Heart left ventricle (tissue), 16 donors: ENCODE results near the gene EEF2KMT. TPM values are rescaled to one million over a fixed set of nuclear protein-coding genes. Genes with fewer than 3 reads are reported as not detected.
"Not testable (repeated sequence)": the region's sequence is repeated elsewhere in the genome, so short reads cannot be mapped to it uniquely, and the experiment has no call there.

ENCODE experiments used
- ATAC-seq, 4 donors: fragments of 200-7000 bp; cut with Tn5 transposase; one replicate each; pipeline ENCODE4 v1.9.1; 2020 to 2022; ENCODE audit warnings: moderate library complexity in 4 of 4, mild to moderate bottlenecking in 3 of 4, moderate number of reproducible peaks in 1 of 4
- DNase-seq, 5 donors: peaks; one replicate each; pipeline ENCODE4 v3.0.0-alpha.2; 2020
- H3K27ac ChIP-seq, 12 donors: fragments of 200-600 bp; sonication (generic) in 4 of 12; one replicate each; pipeline versions ENCODE4 v1.5.0 to v1.8.0; 2016 to 2022; ENCODE audit warnings: mild to moderate bottlenecking in 2 of 12
- H3K27me3 ChIP-seq, 9 donors: fragments of 200-600 bp; sonication (generic) in 2 of 9; one replicate each; pipeline versions ENCODE4 v1.5.1 to v1.8.0; 2016 to 2022; ENCODE audit warnings: mild to moderate bottlenecking in 3 of 9
- H3K36me3 ChIP-seq, 9 donors: fragments of 200-600 bp; sonication (generic) in 2 of 9; one replicate each; pipeline versions ENCODE4 v1.5.0 to v1.8.0; 2018 to 2022; ENCODE audit warnings: mild to moderate bottlenecking in 2 of 9
- H3K4me1 ChIP-seq, 12 donors: fragments of 200-600 bp; sonication (generic) in 4 of 12; one replicate each; pipeline versions ENCODE4 v1.5.0 to v1.8.0; 2016 to 2022; ENCODE audit warnings: mild to moderate bottlenecking in 3 of 12
- H3K4me3 ChIP-seq, 12 donors: fragments of 200-600 bp; sonication (generic) in 4 of 12; one replicate each; pipeline versions ENCODE4 v1.5.0 to v1.8.0; 2017 to 2022; ENCODE audit warnings: mild to moderate bottlenecking in 9 of 12, moderate library complexity in 4 of 12
- H3K9me3 ChIP-seq, 12 donors: fragments of 200-600 bp; sonication (generic) in 4 of 12; one replicate each; pipeline versions ENCODE4 v1.5.0 to v1.8.0; 2016 to 2022; ENCODE audit warnings: mild to moderate bottlenecking in 1 of 12
- POLR2A ChIP-seq, 2 donors: fragments of 450-650 bp; IDR thresholded peaks; one replicate each; pipeline ENCODE4 v1.6.1; 2017; ENCODE audit warnings: antibody characterized with exemption in 2 of 2, mild to moderate bottlenecking in 2 of 2, moderate library complexity in 2 of 2
- WGBS, 4 donors: extraction: QIAGEN DNeasy Blood & Tissue Kit in 2 of 4; methylation state at CpG; one replicate each; pipeline versions ENCODE4 v1.1.5 to v1.1.7; 2013 to 2018; 5-methylcytosine and 5-hydroxymethylcytosine counted together
- intact Hi-C, 10 donors: fragments of 100-400 bp; cut with DNase I; formaldehyde crosslinking; loops; one replicate each; pipeline versions ENCODE4 v1.11.1 to v1.14.2; 2022
- polyA plus RNA-seq, 2 donors: library from polyadenylated mRNA; stranded (reverse); fragments of 200-250 nt; gene quantifications; one replicate each; pipeline ENCODE4 v1.2.3, GENCODE V29; 2013
- total RNA-seq, 9 donors: library from RNA; depleted of rRNA in 2 of 9; stranded (reverse); fragments of >200 nt in 2 of 9; fragmentation: NEBNext Ultra II Directional in 3 of 9; extraction: Animal tissue kit (Norgen Biotek cat#: 25700) in 3 of 9; gene quantifications; one replicate each; pipeline versions ENCODE4 v1.1.0 to v1.2.4, GENCODE V29; 2016 to 2023
- TF ChIP-seq, protein P1 (sequence below), 12 donors: fragments of 200-600 bp; sonication (generic) in 4 of 12; IDR thresholded peaks; one replicate each; pipeline versions ENCODE4 v1.5.0 to v1.8.0; 2018 to 2022; ENCODE audit warnings: antibody characterized with exemption in 12 of 12, mild to moderate bottlenecking in 5 of 12
- donor health status: ischemic (EF 13 %, LVEDD 7.1; RV severe dilation, severe dysfunction).
- donor health status: healthy with polysubstance abuse.
- donor health status: DM: no; HTN: yes; CAD: no.
- donor health status: DM: no; HTN: no; CAD: no.
- donor health status: ischemic (EF 25% LVEDD 6.9; RV normal size, moderate dysfunction).
- donor health status: ischemic (EF 25% LVEDD 5.7; RV mildly dilated, moderate dysfunction).
- donor health status: healthy.
- donor health status: DM: yes; HTN: yes; CAD: no.
- donor health status: ischemic (EF 35%, LVEDD 5.7; RV mildly dilated, moderate dysfunction).
- donor health status: nonischemic (EF 11% LVEDD 7.7; RV severe dilation, severe dysfunction).
- donor health status: DM: yes; HTN: yes; CAD: no.
- donor health status: PGD.
- donor health status: ischemic (EF 29% LVEDD 5.4; RV normal size, mild dysfunction).
- donor health status: nonischemic (EF 23%, LVEDD 6.1; RV moderate dilation, normal function).

Gene EEF2KMT
- total and polyA plus RNA-seq, 11 donors = 3.2 to 11.6 (median 7.2) TPM

GRCh38 chr16:5078626-5079025 lies 19.0 kb downstream of the EEF2KMT start:
- 86 to 97% (median 93%) methylated on average over 6 to 17 of the region's 17 CpGs for WGBS, 4 donors
- H3K9me3 ChIP-seq = no peaks in the 10 kb centered on the region
- no peaks in the 10 kb centered on the region for H3K27me3 ChIP-seq
- H3K27ac ChIP-seq = no peak overlapping the region
- no peak overlapping the region for H3K4me3 ChIP-seq
- H3K36me3 ChIP-seq = peaks cover 0 to 85% (median 68%) of the 10 kb centered on the region in 9 donors
- no peak for DNase-seq
- intact Hi-C loops = no loop called here
- H3K4me1 ChIP-seq = peaks cover 0 to 6% (median 0%) of the 10 kb centered on the region in 12 donors
- no peak for ATAC-seq
- TF ChIP-seq POLR2A (IDR thresholded peaks at IDR 0.05) = no peak
- TF ChIP-seq, protein P1, sequence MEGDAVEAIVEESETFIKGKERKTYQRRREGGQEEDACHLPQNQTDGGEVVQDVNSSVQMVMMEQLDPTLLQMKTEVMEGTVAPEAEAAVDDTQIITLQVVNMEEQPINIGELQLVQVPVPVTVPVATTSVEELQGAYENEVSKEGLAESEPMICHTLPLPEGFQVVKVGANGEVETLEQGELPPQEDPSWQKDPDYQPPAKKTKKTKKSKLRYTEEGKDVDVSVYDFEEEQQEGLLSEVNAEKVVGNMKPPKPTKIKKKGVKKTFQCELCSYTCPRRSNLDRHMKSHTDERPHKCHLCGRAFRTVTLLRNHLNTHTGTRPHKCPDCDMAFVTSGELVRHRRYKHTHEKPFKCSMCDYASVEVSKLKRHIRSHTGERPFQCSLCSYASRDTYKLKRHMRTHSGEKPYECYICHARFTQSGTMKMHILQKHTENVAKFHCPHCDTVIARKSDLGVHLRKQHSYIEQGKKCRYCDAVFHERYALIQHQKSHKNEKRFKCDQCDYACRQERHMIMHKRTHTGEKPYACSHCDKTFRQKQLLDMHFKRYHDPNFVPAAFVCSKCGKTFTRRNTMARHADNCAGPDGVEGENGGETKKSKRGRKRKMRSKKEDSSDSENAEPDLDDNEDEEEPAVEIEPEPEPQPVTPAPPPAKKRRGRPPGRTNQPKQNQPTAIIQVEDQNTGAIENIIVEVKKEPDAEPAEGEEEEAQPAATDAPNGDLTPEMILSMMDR (IDR thresholded peaks at IDR 0.05) = no peak

DNA sequence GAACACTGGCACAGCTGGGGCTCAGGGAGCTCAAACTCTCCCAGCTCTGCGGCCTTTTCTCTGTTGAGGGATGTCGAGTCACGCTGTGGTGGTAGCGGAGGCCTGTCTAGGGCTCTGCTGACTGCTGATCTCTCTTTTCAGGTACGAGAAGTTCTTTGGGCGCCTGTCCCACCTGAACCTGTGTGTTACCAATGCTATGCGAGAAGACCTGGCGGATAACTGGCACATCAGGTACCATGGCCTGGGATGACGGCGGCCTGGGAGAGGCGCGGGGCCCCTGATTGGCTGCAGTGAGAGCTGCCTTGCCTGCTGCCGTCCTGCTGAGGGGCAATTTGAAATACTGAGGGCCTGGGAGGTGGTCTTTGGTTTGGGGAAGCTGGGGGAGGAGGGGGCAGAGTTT lies 20.3 kb downstream of the EEF2KMT start:
- intact Hi-C loops = no loop called here
- Histone ChIP-seq H3K27me3 (no peaks in the 10 kb centered on the region), H3K36me3 (peaks cover 0 to 81% (median 60%) of the 10 kb centered on the region in 9 donors), H3K27ac (no peak overlapping the region), H3K4me3 (no peak overlapping the region), H3K9me3 (no peaks in the 10 kb centered on the region), H3K4me1 (peaks cover 0 to 11% (median 0%) of the 10 kb centered on the region in 12 donors)
- DNase-seq = no peak
- ATAC-seq = no peak
- TF ChIP-seq, protein P1 (IDR thresholded peaks at IDR 0.05) = no peak
- no peak for TF ChIP-seq POLR2A (IDR thresholded peaks at IDR 0.05)
- whole genome bisulfite sequencing, 4 donors = 96 to 97% (median 96%) methylated on average over 13 of the region's 13 CpGs

DNA sequence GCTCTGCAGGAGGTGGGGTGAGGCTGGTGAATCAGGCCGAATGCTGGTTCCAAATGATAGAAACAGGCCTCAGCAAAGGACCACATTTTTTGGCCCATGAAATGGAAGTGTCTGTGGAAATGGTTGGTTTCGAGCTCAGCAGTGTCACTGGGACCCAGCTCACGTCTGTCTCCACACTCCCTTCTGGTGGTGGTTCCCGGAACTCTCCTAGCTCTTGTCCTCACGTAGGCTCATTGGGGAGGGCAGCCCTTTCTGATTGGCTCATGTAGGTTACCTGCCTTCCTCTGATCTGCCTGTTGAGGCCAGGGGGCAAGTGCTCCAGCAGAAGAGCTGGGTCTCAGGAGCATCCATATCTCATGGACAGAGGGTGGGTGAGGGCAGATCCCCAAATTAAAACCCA lies 22.0 kb downstream of the EEF2KMT start:
- intact Hi-C loops = no loop called here
- no peaks in the 10 kb centered on the region for H3K9me3 ChIP-seq
- no peaks in the 10 kb centered on the region for H3K27me3 ChIP-seq
- no peak overlapping the region for H3K4me3 ChIP-seq
- no peak overlapping the region for H3K27ac ChIP-seq
- ATAC-seq (no peak), DNase-seq (no peak)
- peaks cover 0 to 67% (median 51%) of the 10 kb centered on the region in 9 donors for H3K36me3 ChIP-seq
- peaks cover 0 to 19% (median 6%) of the 10 kb centered on the region in 12 donors for H3K4me1 ChIP-seq
- 80 to 90% (median 84%) methylated on average over 4 to 5 of the region's 5 CpGs for WGBS, 4 donors
- TF ChIP-seq POLR2A (IDR thresholded peaks at IDR 0.05) = no peak
- TF ChIP-seq, protein P1 (IDR thresholded peaks at IDR 0.05) = no peak

DNA sequence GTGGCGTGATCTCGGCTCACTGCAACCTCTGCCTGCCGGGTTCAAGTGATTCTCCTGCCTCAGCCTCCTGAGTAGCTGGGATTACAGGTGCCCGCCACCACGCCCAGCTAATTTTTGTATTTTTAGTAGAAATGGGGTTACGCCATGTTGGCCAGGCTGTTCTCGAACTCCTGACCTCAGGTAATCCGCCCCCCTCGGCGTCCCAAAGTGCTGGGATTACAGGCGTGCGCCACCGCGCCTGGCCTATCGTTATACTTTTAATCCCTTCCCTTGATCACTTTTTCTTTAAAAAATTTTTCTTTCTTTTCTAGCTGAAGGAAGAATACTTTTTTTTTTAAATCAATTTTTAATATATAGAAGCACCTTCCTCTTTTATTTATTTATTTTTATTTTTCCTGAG lies 23.8 kb downstream of the EEF2KMT start:
- Histone ChIP-seq H3K4me1 (peaks cover 0 to 19% (median 6%) of the 10 kb centered on the region in 12 donors), H3K36me3 (peaks cover 0 to 51% (median 43%) of the 10 kb centered on the region in 9 donors)
- intact Hi-C loops, DNase-seq, H3K27ac ChIP-seq, H3K4me3 ChIP-seq, H3K9me3 ChIP-seq, H3K27me3 ChIP-seq, ATAC-seq: not testable (repeated sequence)
- WGBS, 4 donors = 93 to 98% (median 95%) methylated on average over 15 of the region's 15 CpGs

GRCh38 chr16:5073279-5073629 lies 24.3 kb downstream of the EEF2KMT start:
- Histone ChIP-seq H3K4me3 (no peak overlapping the region), H3K27ac (no peak overlapping the region), H3K27me3 (no peaks in the 10 kb centered on the region), H3K9me3 (no peaks in the 10 kb centered on the region), H3K36me3 (peaks cover 0 to 50% (median 40%) of the 10 kb centered on the region in 9 donors), H3K4me1 (peaks cover 0 to 19% (median 6%) of the 10 kb centered on the region in 12 donors)
- WGBS, 4 donors = 62 to 83% (median 71%) methylated on average over 2 of the region's 2 CpGs
- intact Hi-C loops = no loop called here
- DNase-seq = no peak
- TF ChIP-seq, protein P1 (IDR thresholded peaks at IDR 0.05) = no peak
- no peak for TF ChIP-seq POLR2A (IDR thresholded peaks at IDR 0.05)
- ATAC-seq = no peak
